ENCODE results near the gene RTN4R. TPM values are rescaled to one million over a fixed set of nuclear protein-coding genes. Genes with fewer than 3 reads are reported as not detected.

Gene RTN4R
- total and polyA plus RNA-seq, 9 of the 15 experiments (the other 6 are each of a cell fraction or from before 2014, with no cell fraction given) = 0.04 to 2.8 (median 1.4) TPM; not detected in 3

DNA sequence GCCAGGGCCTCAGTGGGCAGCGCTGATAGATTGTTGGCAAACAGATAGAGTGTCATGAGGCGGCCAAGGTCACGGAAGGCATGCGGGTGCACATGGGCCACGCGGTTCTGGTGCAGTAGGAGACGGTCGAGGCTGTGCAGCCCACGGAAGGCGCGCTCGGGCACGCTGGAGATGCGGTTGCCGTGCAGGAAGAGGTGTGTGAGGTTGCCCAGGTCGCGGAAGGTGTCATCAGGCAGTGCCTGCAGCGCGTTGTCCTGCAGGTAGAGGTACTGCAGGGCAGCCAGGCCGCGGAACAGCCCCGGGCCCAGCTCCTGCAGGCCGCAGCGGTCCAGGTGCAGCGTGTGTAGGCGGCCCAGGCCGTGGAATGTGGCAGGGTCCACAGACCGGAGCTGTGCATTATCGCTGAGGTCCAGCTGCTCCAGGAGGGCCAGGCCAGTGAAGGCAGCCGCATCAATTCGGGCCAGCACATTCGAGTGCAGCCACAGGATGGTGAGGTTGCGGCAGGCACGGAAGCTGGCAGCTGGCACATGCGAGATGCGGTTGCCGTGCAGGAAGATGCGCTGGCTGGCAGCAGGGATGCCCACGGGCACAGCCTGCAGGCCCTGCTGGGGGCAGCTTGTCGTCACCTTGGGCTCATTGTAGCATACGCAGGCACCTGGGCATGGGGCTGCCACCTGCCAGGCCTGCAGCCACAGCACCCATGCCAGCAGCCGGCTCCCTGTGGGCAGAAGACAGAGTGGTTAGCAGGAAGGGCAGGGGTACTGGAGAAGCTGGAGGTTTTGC, 25.5 kb downstream of the RTN4R start:
- Histone ChIP-seq H3K9ac (ENCODE audit: insufficient read depth in 1 of 2, low read depth in 2 of 2, low read length in 2 of 2) (peak overlapping the region in 1 of 2 experiments; percentile 22; a peak in 2 of 4 replicates), H3K27me3 (ENCODE audit: control insufficient read depth in 2 of 2, insufficient read depth in 2 of 2, low read length in 2 of 2) (peaks cover 32 to 93% of the 10 kb centered on the region in 2 experiments; a peak in 4 of 5 replicates), H4K20me1 (replicated peaks; ENCODE audit: control insufficient read depth, insufficient read depth, low read length) (peaks cover 52% of the 10 kb centered on the region), H3K4me2 (ENCODE audit: insufficient read depth, low read length) (no peak overlapping the region), H3K36me3 (ENCODE audit: control insufficient read depth, insufficient read depth, low read length) (no peaks in the 10 kb centered on the region), H2AFZ (ENCODE audit: low read depth, low read length) (no peak overlapping the region), H3K4me1 (replicated peaks in 1 of 2; ENCODE audit: control insufficient read depth in 2 of 2, insufficient read depth in 2 of 2, low read length in 2 of 2) (peaks cover 16 to 96% of the 10 kb centered on the region in 2 experiments; a peak in 3 of 5 replicates), H3K9me1 (ENCODE audit: control insufficient read depth, insufficient read depth, low read length) (peaks cover 7% of the 10 kb centered on the region), H3K79me2 (ENCODE audit: control insufficient read depth, insufficient read depth, low read length) (no peaks in the 10 kb centered on the region), H3K9me3 (replicated peaks; ENCODE audit: control insufficient read depth, insufficient read depth, low read depth, low read length) (no peaks in the 10 kb centered on the region), H3K27ac (ENCODE audit: extremely low read depth, low read depth, low read length) (no peak overlapping the region), H3K4me3 (no peak overlapping the region)
- FAIRE-seq = no peak
- no TSS peak for BruUV-seq (replicated peaks)
- in situ Hi-C loops (cut with MboI) (no loop called here), intact Hi-C loops (cut with micrococcal nuclease) (no loop called here)
- no peak for DNase-seq (ENCODE audit: extremely low read depth in 1 of 4, low spot score in 3 of 4)
- POLR2A ChIA-PET = interaction anchor here (0.6 to 0.7 kb wide), 2 partner anchors 19 to 677 kb away, joined by 3 read pairs; no protein-coding TSS in a partner anchor
- CTCF ChIA-PET (ENCODE audit: low intra/inter-chr PET ratio) = no interaction called here
- 45% methylated on average over 42 of the region's 42 CpGs for WGBS (ENCODE audit: insufficient coverage, low coverage, missing lambda C conversion rate)
- no peak for ATAC-seq
- TF ChIP-seq FIP1L1 (IDR thresholded peaks at IDR 0.05; ENCODE audit: low read depth, low read length, poor library complexity, severe bottlenecking) = peak; percentile 65
- TF ChIP-seq, protein P1, sequence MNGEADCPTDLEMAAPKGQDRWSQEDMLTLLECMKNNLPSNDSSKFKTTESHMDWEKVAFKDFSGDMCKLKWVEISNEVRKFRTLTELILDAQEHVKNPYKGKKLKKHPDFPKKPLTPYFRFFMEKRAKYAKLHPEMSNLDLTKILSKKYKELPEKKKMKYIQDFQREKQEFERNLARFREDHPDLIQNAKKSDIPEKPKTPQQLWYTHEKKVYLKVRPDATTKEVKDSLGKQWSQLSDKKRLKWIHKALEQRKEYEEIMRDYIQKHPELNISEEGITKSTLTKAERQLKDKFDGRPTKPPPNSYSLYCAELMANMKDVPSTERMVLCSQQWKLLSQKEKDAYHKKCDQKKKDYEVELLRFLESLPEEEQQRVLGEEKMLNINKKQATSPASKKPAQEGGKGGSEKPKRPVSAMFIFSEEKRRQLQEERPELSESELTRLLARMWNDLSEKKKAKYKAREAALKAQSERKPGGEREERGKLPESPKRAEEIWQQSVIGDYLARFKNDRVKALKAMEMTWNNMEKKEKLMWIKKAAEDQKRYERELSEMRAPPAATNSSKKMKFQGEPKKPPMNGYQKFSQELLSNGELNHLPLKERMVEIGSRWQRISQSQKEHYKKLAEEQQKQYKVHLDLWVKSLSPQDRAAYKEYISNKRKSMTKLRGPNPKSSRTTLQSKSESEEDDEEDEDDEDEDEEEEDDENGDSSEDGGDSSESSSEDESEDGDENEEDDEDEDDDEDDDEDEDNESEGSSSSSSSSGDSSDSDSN (IDR thresholded peaks at IDR 0.05; ENCODE audit: borderline replicate concordance in 1 of 2, low read depth in 2 of 2, low read length in 2 of 2) = no peak
- TF ChIP-seq, protein P2, sequence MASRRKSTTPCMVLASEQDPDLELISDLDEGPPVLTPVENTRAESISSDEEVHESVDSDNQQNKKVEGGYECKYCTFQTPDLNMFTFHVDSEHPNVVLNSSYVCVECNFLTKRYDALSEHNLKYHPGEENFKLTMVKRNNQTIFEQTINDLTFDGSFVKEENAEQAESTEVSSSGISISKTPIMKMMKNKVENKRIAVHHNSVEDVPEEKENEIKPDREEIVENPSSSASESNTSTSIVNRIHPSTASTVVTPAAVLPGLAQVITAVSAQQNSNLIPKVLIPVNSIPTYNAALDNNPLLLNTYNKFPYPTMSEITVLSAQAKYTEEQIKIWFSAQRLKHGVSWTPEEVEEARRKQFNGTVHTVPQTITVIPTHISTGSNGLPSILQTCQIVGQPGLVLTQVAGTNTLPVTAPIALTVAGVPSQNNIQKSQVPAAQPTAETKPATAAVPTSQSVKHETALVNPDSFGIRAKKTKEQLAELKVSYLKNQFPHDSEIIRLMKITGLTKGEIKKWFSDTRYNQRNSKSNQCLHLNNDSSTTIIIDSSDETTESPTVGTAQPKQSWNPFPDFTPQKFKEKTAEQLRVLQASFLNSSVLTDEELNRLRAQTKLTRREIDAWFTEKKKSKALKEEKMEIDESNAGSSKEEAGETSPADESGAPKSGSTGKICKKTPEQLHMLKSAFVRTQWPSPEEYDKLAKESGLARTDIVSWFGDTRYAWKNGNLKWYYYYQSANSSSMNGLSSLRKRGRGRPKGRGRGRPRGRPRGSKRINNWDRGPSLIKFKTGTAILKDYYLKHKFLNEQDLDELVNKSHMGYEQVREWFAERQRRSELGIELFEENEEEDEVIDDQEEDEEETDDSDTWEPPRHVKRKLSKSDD (conservative IDR thresholded peaks at IDR 0.05; ENCODE audit: low read length) = no peak
- peak; percentile 17 for TF ChIP-seq KDM5B (IDR thresholded peaks at IDR 0.05; ENCODE audit: insufficient replicate concordance, low read depth, low read length)
- TF ChIP-seq HNRNPL (IDR thresholded peaks at IDR 0.05; ENCODE audit: low read depth, low read length) = peak; percentile 80; the same call in 1 of the 2 replicates
- peak; percentile 30; the same call in 1 of the 2 replicates for TF ChIP-seq CBFA2T3 (IDR thresholded peaks at IDR 0.05)
- TF ChIP-seq, protein P3, sequence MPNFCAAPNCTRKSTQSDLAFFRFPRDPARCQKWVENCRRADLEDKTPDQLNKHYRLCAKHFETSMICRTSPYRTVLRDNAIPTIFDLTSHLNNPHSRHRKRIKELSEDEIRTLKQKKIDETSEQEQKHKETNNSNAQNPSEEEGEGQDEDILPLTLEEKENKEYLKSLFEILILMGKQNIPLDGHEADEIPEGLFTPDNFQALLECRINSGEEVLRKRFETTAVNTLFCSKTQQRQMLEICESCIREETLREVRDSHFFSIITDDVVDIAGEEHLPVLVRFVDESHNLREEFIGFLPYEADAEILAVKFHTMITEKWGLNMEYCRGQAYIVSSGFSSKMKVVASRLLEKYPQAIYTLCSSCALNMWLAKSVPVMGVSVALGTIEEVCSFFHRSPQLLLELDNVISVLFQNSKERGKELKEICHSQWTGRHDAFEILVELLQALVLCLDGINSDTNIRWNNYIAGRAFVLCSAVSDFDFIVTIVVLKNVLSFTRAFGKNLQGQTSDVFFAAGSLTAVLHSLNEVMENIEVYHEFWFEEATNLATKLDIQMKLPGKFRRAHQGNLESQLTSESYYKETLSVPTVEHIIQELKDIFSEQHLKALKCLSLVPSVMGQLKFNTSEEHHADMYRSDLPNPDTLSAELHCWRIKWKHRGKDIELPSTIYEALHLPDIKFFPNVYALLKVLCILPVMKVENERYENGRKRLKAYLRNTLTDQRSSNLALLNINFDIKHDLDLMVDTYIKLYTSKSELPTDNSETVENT (CRISPR knock-in tag; IDR thresholded peaks at IDR 0.05) = peak; percentile 22; the same call in 1 of the 2 replicates
- TF ChIP-seq POLR2B (IDR thresholded peaks at IDR 0.05; ENCODE audit: low read depth, partially characterized antibody) = no peak
- TF ChIP-seq, protein P4, sequence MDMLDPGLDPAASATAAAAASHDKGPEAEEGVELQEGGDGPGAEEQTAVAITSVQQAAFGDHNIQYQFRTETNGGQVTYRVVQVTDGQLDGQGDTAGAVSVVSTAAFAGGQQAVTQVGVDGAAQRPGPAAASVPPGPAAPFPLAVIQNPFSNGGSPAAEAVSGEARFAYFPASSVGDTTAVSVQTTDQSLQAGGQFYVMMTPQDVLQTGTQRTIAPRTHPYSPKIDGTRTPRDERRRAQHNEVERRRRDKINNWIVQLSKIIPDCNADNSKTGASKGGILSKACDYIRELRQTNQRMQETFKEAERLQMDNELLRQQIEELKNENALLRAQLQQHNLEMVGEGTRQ (CRISPR knock-in tag; IDR thresholded peaks at IDR 0.05) = 0 out of 2 replicates have a peak, but pooled peaks have one; percentile 0
- TF ChIP-seq NELFE (IDR thresholded peaks at IDR 0.05; ENCODE audit: insufficient read depth, insufficient read length) = no peak
- no peak for TF ChIP-seq ZNF212 (CRISPR knock-in tag; IDR thresholded peaks at IDR 0.05)

All from K562 (cell line).